ENCODE data around the gene C1orf21. TPM values are rescaled to one million over a fixed set of nuclear protein-coding genes. Genes with fewer than 3 reads are reported as not detected.
A peak's percentile ranks its signal among the peaks of the same experiment; 100 is the strongest.

The C1orf21 gene
- total RNA-seq, 1 donor = 47.3 TPM

DNA sequence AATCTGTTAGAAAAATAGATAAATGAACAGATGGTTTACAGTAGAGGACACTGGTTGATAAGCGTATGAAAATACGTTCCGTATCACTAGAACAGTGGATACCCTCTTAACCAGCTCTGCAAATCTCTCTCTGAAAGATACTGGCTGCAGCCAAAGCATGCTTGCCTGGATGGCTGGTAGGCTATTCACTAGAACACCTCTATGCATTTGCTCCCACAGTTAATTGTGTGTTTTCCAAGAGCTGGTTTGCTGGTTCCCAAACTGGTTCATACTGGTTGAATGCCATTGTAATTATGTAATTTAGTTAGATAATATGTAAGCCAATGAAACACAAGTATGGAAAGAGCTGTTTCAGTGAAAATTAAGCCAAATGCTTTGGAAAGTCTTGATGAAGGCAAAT, 126.6 kb downstream of the C1orf21 start:
- TF ChIP-seq, protein P1, sequence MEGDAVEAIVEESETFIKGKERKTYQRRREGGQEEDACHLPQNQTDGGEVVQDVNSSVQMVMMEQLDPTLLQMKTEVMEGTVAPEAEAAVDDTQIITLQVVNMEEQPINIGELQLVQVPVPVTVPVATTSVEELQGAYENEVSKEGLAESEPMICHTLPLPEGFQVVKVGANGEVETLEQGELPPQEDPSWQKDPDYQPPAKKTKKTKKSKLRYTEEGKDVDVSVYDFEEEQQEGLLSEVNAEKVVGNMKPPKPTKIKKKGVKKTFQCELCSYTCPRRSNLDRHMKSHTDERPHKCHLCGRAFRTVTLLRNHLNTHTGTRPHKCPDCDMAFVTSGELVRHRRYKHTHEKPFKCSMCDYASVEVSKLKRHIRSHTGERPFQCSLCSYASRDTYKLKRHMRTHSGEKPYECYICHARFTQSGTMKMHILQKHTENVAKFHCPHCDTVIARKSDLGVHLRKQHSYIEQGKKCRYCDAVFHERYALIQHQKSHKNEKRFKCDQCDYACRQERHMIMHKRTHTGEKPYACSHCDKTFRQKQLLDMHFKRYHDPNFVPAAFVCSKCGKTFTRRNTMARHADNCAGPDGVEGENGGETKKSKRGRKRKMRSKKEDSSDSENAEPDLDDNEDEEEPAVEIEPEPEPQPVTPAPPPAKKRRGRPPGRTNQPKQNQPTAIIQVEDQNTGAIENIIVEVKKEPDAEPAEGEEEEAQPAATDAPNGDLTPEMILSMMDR (IDR thresholded peaks at IDR 0.05; ENCODE audit: insufficient read depth, low read length) = no peak
- no peak overlapping the region for H3K4me3 ChIP-seq (ENCODE audit: low read depth, low read length)
- peak; percentile 23 for DNase-seq (ENCODE audit: low read depth)

DNA sequence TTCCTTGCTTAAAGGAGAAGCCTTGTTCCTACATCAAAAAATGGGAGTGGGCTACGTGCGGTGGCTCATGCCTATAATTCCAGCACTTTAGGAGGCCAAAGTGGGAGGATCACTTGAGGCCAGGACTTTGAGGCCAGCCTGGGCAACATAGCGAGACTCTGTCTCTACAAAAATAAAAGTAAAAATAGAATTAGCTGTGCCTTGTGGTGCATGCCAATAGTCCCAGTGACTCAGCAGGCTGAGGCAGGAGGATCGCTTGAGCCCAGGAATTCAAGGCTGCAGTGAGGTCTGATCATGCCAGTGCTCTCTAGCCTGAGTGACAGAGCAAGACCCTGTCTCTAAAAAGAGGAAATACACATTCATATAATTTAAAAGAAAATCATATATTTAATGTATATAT, 127.1 kb downstream of the C1orf21 start:
- TF ChIP-seq, protein P1 (IDR thresholded peaks at IDR 0.05; ENCODE audit: insufficient read depth, low read length) = no peak
- no peak overlapping the region for H3K4me3 ChIP-seq (ENCODE audit: low read depth, low read length)
- DNase-seq (ENCODE audit: low read depth) = peak; percentile 69

DNA sequence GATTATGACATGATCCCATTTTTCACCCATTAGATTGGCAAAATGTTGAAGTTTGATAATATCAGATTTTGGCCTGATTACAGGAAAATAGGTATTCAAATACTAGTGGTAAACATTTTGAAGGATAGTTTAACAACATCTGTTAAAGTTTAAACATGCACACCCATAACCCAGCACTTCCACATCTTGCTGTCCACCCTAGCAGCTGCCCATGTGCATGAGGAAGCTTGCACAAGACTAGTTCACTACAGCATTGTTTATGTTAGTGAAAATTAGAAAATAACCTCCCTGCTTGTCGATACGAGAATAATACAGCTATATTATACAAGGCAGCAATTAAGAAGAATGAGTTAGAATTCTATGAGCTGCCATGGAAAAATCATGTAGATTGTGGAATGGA, 127.6 kb downstream of the C1orf21 start:
- TF ChIP-seq, protein P1 (IDR thresholded peaks at IDR 0.05; ENCODE audit: insufficient read depth, low read length) = no peak
- no peak overlapping the region for H3K4me3 ChIP-seq (ENCODE audit: low read depth, low read length)
- peak; percentile 25 for DNase-seq (ENCODE audit: low read depth)

DNA sequence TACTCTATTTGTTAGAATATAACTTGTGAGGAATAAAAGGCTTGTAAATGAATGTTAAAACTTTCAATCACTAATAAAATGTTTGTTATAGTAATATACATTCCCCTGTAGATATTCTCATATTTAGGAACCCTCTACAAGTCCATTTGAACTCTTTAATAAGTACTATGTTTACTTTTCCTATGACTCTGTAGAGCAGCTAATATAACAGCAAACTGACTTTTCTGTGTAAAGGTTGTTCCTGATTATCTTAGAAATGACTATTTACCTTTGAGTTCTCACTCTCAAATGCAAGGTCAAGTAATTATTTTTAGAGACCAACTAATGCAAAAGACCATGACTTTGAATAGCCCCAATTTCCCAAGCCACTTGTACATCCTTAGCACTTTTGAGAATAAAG, 130.3 kb downstream of the C1orf21 start:
- no peak for DNase-seq (ENCODE audit: low read depth)

DNA sequence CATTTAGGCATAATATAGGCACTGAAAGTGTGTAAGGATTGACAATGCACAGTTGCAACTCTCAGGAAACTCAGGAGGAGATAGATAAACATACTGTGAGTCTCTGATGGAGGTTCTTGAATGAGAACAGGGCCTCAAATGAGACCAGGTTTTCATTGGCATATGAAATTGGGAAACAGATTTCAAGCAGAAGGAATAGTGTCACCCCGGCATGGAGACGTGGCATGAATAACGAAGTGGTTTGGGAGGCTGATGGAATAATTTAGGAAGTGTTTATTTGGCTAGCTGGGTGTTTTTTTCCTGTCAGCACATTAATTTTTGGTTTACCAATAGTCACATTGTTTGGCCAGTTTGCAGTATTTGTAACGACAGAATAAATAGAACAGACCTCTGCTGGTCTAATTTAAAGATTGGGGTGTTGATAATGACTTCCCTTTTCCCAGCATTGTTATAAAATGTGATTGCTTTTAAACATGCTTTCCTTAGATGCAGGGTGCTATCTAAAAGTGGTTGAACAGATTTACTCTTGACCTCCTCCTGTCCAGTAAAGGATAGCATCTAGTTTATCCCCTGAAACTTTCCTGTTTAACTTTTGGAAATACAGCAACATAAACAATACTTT, 132.0 kb downstream of the C1orf21 start:
- TF ChIP-seq, protein P1 (IDR thresholded peaks at IDR 0.05; ENCODE audit: insufficient read depth, low read length) = no peak
- no peak for DNase-seq (ENCODE audit: low read depth)
- H3K4me3 ChIP-seq (ENCODE audit: low read depth, low read length) = no peak overlapping the region

More for the DNA sequence above, 130.3 kb downstream of the C1orf21 start:
- TF ChIP-seq, protein P1 (IDR thresholded peaks at IDR 0.05; ENCODE audit: insufficient read depth, low read length) = no peak
- no peak overlapping the region for H3K4me3 ChIP-seq (ENCODE audit: low read depth, low read length)

DNA sequence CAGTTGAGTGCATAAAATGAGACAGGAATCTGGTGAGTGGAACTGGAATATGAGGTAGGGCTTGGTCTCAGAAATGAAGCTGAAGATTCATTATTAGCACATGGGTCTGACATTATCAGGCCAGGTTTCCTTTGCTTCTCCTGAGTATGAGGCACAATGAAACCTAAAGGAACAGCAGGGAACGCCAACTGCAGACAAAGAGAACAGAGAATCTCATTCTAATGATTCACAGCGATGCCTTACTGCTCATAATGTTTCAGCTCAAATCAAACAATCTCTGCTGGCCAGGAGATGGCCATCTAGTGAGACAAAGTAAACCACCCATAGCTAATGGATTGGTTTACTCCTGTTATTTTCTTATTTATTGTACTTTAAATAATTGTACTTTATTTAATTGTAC, 133.5 kb downstream of the C1orf21 start:
- no peak overlapping the region for H3K4me3 ChIP-seq (ENCODE audit: low read depth, low read length)
- TF ChIP-seq, protein P1 (IDR thresholded peaks at IDR 0.05; ENCODE audit: insufficient read depth, low read length) = no peak
- DNase-seq (ENCODE audit: low read depth) = no peak

DNA sequence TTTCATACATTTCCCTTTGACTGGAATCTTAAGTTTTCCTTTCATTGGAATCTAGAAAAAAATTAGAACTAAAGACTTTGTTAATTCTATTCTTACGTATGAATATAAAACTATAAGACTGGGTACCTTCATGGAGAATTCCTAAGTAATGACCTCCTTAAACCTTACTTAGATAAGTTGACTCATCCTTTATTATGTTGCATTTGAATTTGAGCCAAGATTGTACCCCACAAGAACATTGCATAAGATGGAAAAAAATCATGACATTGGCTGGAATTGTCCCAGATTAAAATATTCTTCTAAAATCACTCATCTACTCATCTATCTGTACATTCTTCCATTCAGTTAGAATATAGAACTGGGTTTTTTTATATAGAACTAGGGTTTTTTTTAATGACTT, 137.4 kb downstream of the C1orf21 start:
- H3K4me3 ChIP-seq (ENCODE audit: low read depth, low read length) = no peak overlapping the region
- TF ChIP-seq, protein P1 (IDR thresholded peaks at IDR 0.05; ENCODE audit: insufficient read depth, low read length) = no peak
- DNase-seq (ENCODE audit: low read depth) = peak; percentile 26

Data from fibroblast of the aortic adventitia (primary cell).